ENCODE results near the gene CD1E. TPM values are rescaled to one million over a fixed set of nuclear protein-coding genes. Genes with fewer than 3 reads are reported as not detected.

Gene CD1E
- total RNA-seq, 1 donor from 2014 or later, result not detected

- Mint-ChIP-seq H3K36me3 (ENCODE audit: low read depth) (no peaks in the 10 kb centered on the region), H3K27ac (ENCODE audit: unreplicated experiment) (no peak overlapping the region), H3K9me3 (no peaks in the 10 kb centered on the region), H3K27me3 (ENCODE audit: low read depth) (peaks cover 6% of the 10 kb centered on the region), H3K4me3 (no peak overlapping the region), H3K4me1 (no peaks in the 10 kb centered on the region)
- no peak for TF ChIP-seq CTCF (conservative IDR thresholded peaks at IDR 0.05)
- no peak for DNase-seq (ENCODE audit: low read depth, low spot score)
Measured at GRCh38 chr1:158391099-158391498, 37.4 kb downstream of the CD1E start.

DNA sequence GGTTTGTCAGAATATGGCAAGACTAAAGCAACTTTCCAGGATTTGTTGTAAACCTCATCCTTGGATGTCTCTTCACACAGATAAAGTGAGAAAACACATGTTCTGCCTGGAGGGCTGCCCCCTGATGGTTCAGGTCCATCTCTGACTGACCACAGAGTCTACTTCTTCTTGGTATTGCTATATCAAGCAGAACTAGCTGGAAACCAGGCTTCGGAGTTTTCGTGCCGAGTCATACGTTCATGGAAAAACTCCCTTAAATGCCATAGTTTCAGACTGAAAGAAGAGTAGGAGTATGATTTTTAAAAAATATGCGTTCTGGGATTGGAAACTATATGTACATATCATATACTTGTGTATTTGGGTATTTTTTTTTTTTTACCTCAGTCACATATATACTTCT lies 39.8 kb downstream of the CD1E start:
- H3K36me3 Mint-ChIP-seq (ENCODE audit: low read depth), result no peaks in the 10 kb centered on the region
- H3K4me1 Mint-ChIP-seq, result no peaks in the 10 kb centered on the region
- peaks cover 12% of the 10 kb centered on the region for H3K27me3 Mint-ChIP-seq (ENCODE audit: low read depth)
- DNase-seq (ENCODE audit: low read depth, low spot score), result no peak
- H3K4me3 Mint-ChIP-seq, result no peak overlapping the region
- no peak for TF ChIP-seq CTCF (conservative IDR thresholded peaks at IDR 0.05)
- no peaks in the 10 kb centered on the region for H3K9me3 Mint-ChIP-seq
- no peak overlapping the region for H3K27ac Mint-ChIP-seq (ENCODE audit: unreplicated experiment)

DNA sequence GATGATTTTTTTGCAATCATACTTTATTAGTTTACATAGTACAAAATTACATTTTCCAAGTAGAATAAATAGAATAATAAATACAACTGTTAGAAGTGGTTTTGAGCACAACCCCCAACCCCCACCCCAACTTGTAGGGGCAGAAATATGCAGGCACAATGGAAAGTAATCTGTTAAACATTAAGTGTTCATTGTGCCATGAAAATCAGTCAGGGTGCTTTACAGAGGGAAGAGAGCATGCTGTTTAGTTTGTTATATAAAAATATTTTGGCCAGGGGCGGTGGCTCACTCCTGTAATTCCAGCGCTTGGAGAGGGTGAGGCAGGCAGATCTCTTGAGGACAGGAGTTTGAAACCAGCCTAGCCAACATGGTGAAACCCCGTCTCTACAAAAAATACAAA lies 43.0 kb downstream of the CD1E start:
- Mint-ChIP-seq H3K36me3 (ENCODE audit: low read depth) (no peaks in the 10 kb centered on the region), H3K9me3 (no peaks in the 10 kb centered on the region), H3K27ac (ENCODE audit: unreplicated experiment) (no peak overlapping the region), H3K4me1 (no peaks in the 10 kb centered on the region), H3K4me3 (no peak overlapping the region), H3K27me3 (ENCODE audit: low read depth) (peaks cover 17% of the 10 kb centered on the region)
- no peak for TF ChIP-seq CTCF (conservative IDR thresholded peaks at IDR 0.05)
- DNase-seq (ENCODE audit: low read depth, low spot score), result no peak

DNA sequence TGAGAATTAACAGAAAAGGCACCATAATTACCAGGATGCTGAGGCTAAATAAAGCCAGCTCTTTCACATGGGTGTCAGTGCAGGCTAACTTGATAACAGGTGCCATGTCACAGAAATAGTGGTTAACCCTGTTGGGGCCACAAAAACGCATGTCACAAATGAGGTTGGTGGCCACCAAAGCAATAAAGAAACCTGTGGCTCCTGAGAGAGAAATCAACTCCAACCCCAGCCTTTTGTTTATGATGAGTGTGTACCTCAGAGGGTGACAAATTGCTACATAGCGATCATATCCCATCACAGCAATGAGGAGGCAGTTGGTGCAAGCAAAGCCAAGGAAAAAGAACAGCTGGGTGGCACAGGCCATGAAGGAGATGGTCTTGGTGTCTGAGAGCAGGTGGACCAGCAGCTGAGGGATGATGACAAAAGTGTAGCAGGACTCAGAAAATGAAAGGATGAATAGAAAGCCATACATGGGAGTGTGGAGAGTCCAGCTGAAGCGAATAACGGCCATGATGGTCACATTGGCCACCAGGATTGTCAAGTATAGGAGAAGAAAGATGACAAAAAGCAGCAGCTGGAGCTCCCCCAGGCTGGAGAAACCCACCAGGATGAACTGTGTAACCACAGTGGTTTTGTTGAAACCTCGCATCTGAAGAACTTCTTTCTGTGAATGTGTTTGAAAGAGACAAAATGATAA lies 45.3 kb downstream of the CD1E start, which contains the start of gene OR10T2:
OR10T2 (minus strand) TSS at position 649 of the 697 bp plus-strand sequence; CDS start at position 649, 0 bp downstream.
- H3K27ac Mint-ChIP-seq (ENCODE audit: unreplicated experiment), result no peak within 1 kb of the TSS

DNA sequence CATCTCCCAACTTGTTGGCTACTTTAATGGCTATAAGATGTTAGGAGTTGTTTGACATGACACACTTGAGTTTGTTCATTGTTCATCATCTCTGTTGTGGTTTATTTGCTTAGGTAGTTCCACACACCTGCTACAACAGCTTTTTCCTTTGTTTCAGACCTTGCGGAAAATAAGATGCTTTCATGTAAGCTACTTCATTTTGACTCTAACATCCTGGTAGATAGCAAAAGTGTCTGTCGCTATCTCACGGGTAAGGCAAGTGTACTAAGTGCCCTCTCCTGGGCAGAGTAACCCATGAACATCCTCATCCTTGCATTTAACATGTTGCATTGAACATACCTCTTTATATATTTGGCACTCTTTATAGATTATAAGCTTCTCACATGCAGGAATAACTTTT lies 47.2 kb downstream of the CD1E start:
- TF ChIP-seq CTCF (conservative IDR thresholded peaks at IDR 0.05), result no peak
- Mint-ChIP-seq H3K4me3 (no peak overlapping the region), H3K27me3 (ENCODE audit: low read depth) (peaks cover 20% of the 10 kb centered on the region)

More for the DNA sequence above, 45.3 kb downstream of the CD1E start, which contains the start of gene OR10T2:
- no peak for TF ChIP-seq CTCF (conservative IDR thresholded peaks at IDR 0.05)
- DNase-seq (ENCODE audit: low read depth, low spot score), result no peak
- Mint-ChIP-seq H3K36me3 (ENCODE audit: low read depth) (no peaks in the 10 kb centered on the region), H3K4me1 (no peaks in the 10 kb centered on the region), H3K27me3 (ENCODE audit: low read depth) (peaks cover 20% of the 10 kb centered on the region), H3K9me3 (no peaks in the 10 kb centered on the region), H3K4me3 (no peak within 1 kb of the TSS)

More for the DNA sequence above, 47.2 kb downstream of the CD1E start:
- H3K27ac Mint-ChIP-seq (ENCODE audit: unreplicated experiment), result no peak overlapping the region
- no peak for DNase-seq (ENCODE audit: low read depth, low spot score)
- H3K36me3 Mint-ChIP-seq (ENCODE audit: low read depth), result no peaks in the 10 kb centered on the region
- H3K4me1 Mint-ChIP-seq, result no peaks in the 10 kb centered on the region
- no peaks in the 10 kb centered on the region for H3K9me3 Mint-ChIP-seq

Data from neural crest cell (in vitro differentiated cells).